Breast epithelium (tissue), 4 donors: ENCODE data around the gene TWF2. TPM values are rescaled to one million over a fixed set of nuclear protein-coding genes. Genes with fewer than 3 reads are reported as not detected.

Experiments
- DNase-seq, 2 donors: peaks; one replicate each; pipeline ENCODE4 v3.0.0-alpha.2; 2019; ENCODE audit warnings: low spot score in 2 of 2
- H3K27ac ChIP-seq, 2 donors: fragments of 200-600 bp; sonication (generic) in 1 of 2; one replicate each; pipeline ENCODE4 v1.5.1; 2016 to 2019; ENCODE audit warnings: mild to moderate bottlenecking in 1 of 2
- H3K27me3 ChIP-seq, 2 donors: fragments of 200-600 bp; sonication (generic) in 1 of 2; one replicate each; pipeline versions ENCODE4 v1.5.1 to v1.6.0; 2017 to 2019; ENCODE audit warnings: control low read depth in 1 of 2, mild to moderate bottlenecking in 1 of 2
- H3K36me3 ChIP-seq: fragments of 200-600 bp; one replicate; pipeline ENCODE4 v1.5.1; 2019
- H3K4me1 ChIP-seq, 2 donors: fragments of 200-600 bp; sonication (generic); one replicate each; pipeline ENCODE4 v1.5.1; 2016 to 2019; ENCODE audit warnings: control low read depth in 1 of 2
- H3K4me3 ChIP-seq, 3 donors: fragments of 200-600 bp; sonication (generic); 1 replicate in 2 of 3; 2 replicates in 1 of 3; pipeline ENCODE4 v1.5.1; 2016 to 2019; ENCODE audit warnings: mild to moderate bottlenecking in 3 of 3, moderate library complexity in 2 of 3
- H3K9me3 ChIP-seq, 2 donors: fragments of 200-600 bp; sonication (generic) in 1 of 2; one replicate each; pipeline ENCODE4 v1.5.1; 2016 to 2019; ENCODE audit warnings: control low read depth in 1 of 2
- POLR2A ChIP-seq: fragments of 450-650 bp; IDR thresholded peaks from one replicate; pipeline ENCODE4 v1.6.1; 2016; ENCODE audit warnings: antibody characterized with exemption, mild to moderate bottlenecking, moderate library complexity
- POLR2AphosphoS5 ChIP-seq, 3 donors: sonication (generic); formaldehyde crosslinking; IDR thresholded peaks; one replicate each; pipeline ENCODE4 v1.6.1; 2017; ENCODE audit warnings: antibody characterized with exemption in 3 of 3
- intact Hi-C: fragments of 100-400 bp; cut with DNase I; formaldehyde crosslinking; loops from one replicate; pipeline ENCODE4 v1.15.1; 2023; ENCODE audit warnings: low total_unique reads
- total RNA-seq, 3 donors: library from RNA; depleted of rRNA; stranded (reverse); fragments of >200 nt; gene quantifications; one replicate each; pipeline ENCODE4 v1.1.0, GENCODE V29; 2016
- TF ChIP-seq, protein P1 (sequence below), 3 donors: fragments of 450-650 bp; IDR thresholded peaks; one replicate each; pipeline ENCODE4 v1.5.1; 2016 to 2017; ENCODE audit warnings: antibody characterized with exemption in 3 of 3, mild to moderate bottlenecking in 3 of 3, moderate library complexity in 3 of 3

TWF2 gene
- total RNA-seq, 3 donors from 2014 or later, result 52.7 to 84.5 (median 65.2) TPM

DNA sequence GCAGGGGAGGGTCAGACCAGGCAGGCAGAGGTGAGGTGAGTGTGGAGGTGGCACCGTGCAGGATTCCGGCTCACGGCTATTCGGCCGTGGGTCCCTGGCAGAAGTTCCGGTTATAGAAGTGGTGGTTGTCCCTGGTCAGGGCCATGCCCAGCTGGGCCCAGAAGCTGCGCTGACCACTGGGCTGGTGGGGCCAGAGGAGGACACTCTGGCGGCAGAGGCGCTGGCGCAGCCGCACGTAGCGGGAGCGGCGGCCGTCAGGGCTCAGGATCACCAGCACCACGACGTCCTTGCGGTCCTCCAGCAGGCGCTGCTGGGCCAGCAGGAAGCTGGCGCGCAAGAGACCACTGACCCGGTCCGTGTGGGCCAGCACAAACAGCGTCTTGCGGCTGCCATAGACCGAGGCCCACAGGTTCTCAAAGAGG, 17.8 kb downstream of the TWF2 start:
- H3K9me3 ChIP-seq, result no peaks in the 10 kb centered on the region
- DNase-seq, result no peak
- intact Hi-C loops, result loop anchor here (5.0 kb wide), 1 partner anchor 259 kb away; no protein-coding TSS in a partner anchor
- TF ChIP-seq, protein P1, sequence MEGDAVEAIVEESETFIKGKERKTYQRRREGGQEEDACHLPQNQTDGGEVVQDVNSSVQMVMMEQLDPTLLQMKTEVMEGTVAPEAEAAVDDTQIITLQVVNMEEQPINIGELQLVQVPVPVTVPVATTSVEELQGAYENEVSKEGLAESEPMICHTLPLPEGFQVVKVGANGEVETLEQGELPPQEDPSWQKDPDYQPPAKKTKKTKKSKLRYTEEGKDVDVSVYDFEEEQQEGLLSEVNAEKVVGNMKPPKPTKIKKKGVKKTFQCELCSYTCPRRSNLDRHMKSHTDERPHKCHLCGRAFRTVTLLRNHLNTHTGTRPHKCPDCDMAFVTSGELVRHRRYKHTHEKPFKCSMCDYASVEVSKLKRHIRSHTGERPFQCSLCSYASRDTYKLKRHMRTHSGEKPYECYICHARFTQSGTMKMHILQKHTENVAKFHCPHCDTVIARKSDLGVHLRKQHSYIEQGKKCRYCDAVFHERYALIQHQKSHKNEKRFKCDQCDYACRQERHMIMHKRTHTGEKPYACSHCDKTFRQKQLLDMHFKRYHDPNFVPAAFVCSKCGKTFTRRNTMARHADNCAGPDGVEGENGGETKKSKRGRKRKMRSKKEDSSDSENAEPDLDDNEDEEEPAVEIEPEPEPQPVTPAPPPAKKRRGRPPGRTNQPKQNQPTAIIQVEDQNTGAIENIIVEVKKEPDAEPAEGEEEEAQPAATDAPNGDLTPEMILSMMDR (IDR thresholded peaks at IDR 0.05), result no peak
- TF ChIP-seq POLR2A (no peak), POLR2AphosphoS5 (IDR thresholded peaks at IDR 0.05) (no peak)
- peak overlapping the region; percentile 38 to 57 for H3K27ac ChIP-seq
- no peaks in the 10 kb centered on the region for H3K36me3 ChIP-seq
- H3K27me3 ChIP-seq, result no peaks in the 10 kb centered on the region
- peaks cover 8 to 26% of the 10 kb centered on the region in 2 donors for H3K4me1 ChIP-seq
- no peak overlapping the region for H3K4me3 ChIP-seq

DNA sequence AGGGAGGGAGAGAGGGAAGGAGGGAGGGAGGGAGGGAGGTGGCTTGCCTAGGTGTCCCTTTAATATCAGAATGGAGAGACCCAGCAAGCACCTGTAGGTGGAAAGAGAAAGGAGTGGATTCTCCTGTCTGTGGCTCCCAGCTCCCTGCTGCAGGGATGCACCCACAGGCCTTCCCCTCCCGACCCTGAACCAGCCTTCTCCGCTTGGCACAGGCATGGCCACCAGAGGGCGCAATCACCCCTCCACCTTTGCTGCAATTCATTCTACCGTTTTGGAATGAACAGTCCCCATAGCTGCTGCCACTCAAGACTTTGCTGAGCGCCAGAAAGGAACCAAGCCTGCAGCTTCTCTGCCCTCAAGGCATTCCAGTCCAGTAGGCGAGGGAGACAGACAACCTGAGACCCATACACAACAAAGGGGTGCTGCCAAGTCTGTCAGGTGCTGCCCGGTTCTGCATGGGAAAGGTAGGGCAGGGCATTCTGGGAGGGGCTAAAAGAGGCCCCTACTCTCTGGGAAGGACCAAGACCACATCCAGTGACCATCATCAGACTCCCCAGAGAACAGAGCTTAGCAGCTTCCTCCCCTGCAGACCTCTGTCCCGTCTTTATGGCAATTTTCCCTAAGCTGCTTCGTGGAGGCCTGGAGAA, 18.5 kb downstream of the TWF2 start:
- H3K36me3 ChIP-seq, result no peaks in the 10 kb centered on the region
- no peaks in the 10 kb centered on the region for H3K9me3 ChIP-seq
- DNase-seq, result peak; percentile 75 to 91
- H3K27me3 ChIP-seq, result no peaks in the 10 kb centered on the region
- peak overlapping the region; percentile 52 to 57 for H3K27ac ChIP-seq
- peaks cover 8 to 26% of the 10 kb centered on the region in 2 donors for H3K4me1 ChIP-seq
- TF ChIP-seq POLR2A (no peak), POLR2AphosphoS5 (IDR thresholded peaks at IDR 0.05) (peak; percentile 22 to 45 (median 32))
- TF ChIP-seq, protein P1 (IDR thresholded peaks at IDR 0.05), result peak; percentile 80 to 87 (median 81)
- intact Hi-C loops, result loop anchor here (5.0 kb wide), 1 partner anchor 258 kb away; no protein-coding TSS in a partner anchor
- no peak overlapping the region for H3K4me3 ChIP-seq

- intact Hi-C loops, result no loop called here
- DNase-seq, result peak; percentile 75 to 79
- TF ChIP-seq POLR2A (no peak), POLR2AphosphoS5 (IDR thresholded peaks at IDR 0.05) (no peak)
- TF ChIP-seq, protein P1 (IDR thresholded peaks at IDR 0.05), result peak in 2 of 3 donors; percentile 12 to 15
- peaks cover 8 to 26% of the 10 kb centered on the region in 2 donors for H3K4me1 ChIP-seq
- H3K27me3 ChIP-seq, result no peaks in the 10 kb centered on the region
- peak overlapping the region in 1 of 3 donors; percentile 27 for H3K4me3 ChIP-seq
- H3K36me3 ChIP-seq, result peaks cover under 1% of the 10 kb centered on the region
- H3K27ac ChIP-seq, result peak overlapping the region; percentile 80 to 95
- H3K9me3 ChIP-seq, result no peaks in the 10 kb centered on the region
These were observed 19.9 kb downstream of the TWF2 start for GRCh38 chr3:52218937-52219650.

DNA sequence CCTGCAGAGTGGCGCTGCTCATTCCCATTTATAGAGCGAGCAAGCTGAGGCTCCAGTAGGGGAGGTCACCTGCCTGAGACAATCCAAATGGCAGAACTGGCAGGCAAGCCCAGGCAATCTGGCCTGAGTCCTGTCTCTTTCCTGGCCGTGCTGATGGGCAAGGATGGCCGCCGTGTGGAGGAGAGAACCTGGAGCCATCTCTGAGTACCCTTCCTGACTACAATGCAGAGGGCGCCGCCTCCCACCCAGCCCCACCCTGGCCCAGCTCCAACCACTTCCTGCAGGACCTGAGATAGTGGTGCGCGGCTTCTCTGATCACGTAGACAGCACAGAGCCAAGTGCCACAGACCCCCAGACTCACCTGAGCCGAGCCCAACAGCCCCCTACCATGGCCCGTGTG, 20.5 kb downstream of the TWF2 start:
- no peak for DNase-seq
- TF ChIP-seq POLR2AphosphoS5 (IDR thresholded peaks at IDR 0.05), result no peak
- no peak for TF ChIP-seq POLR2A
- TF ChIP-seq, protein P1 (IDR thresholded peaks at IDR 0.05), result no peak
- Histone ChIP-seq H3K4me3 (no peak overlapping the region), H3K4me1 (peaks cover 8 to 26% of the 10 kb centered on the region in 2 donors), H3K36me3 (peaks cover 4% of the 10 kb centered on the region), H3K27me3 (no peaks in the 10 kb centered on the region), H3K27ac (peak overlapping the region; percentile 80 to 95), H3K9me3 (no peaks in the 10 kb centered on the region)
- intact Hi-C loops, result no loop called here

GRCh38 chr3:52218026-52218425, 20.9 kb downstream of the TWF2 start:
- H3K4me3 ChIP-seq, result no peak overlapping the region
- intact Hi-C loops, result no loop called here
- TF ChIP-seq POLR2A (no peak), POLR2AphosphoS5 (IDR thresholded peaks at IDR 0.05) (no peak)
- TF ChIP-seq, protein P1 (IDR thresholded peaks at IDR 0.05), result no peak
- no peaks in the 10 kb centered on the region for H3K9me3 ChIP-seq
- H3K36me3 ChIP-seq, result peaks cover 4% of the 10 kb centered on the region
- peak overlapping the region; percentile 80 to 95 for H3K27ac ChIP-seq
- no peaks in the 10 kb centered on the region for H3K27me3 ChIP-seq
- no peak for DNase-seq
- peaks cover 8 to 26% of the 10 kb centered on the region in 2 donors for H3K4me1 ChIP-seq
